GM21360 (cell line): ENCODE measurements around the gene SYT13.

ENCODE experiments used
- ATAC-seq: cut with Tn5 transposase; IDR thresholded peaks from one replicate; pipeline ENCODE4 v1.9.1; 2021; ENCODE audit warnings: mild to moderate bottlenecking, moderate library complexity; ENCODE audit not compliant: unreplicated experiment

SYT13 gene, protein sequence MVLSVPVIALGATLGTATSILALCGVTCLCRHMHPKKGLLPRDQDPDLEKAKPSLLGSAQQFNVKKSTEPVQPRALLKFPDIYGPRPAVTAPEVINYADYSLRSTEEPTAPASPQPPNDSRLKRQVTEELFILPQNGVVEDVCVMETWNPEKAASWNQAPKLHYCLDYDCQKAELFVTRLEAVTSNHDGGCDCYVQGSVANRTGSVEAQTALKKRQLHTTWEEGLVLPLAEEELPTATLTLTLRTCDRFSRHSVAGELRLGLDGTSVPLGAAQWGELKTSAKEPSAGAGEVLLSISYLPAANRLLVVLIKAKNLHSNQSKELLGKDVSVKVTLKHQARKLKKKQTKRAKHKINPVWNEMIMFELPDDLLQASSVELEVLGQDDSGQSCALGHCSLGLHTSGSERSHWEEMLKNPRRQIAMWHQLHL

DNA sequence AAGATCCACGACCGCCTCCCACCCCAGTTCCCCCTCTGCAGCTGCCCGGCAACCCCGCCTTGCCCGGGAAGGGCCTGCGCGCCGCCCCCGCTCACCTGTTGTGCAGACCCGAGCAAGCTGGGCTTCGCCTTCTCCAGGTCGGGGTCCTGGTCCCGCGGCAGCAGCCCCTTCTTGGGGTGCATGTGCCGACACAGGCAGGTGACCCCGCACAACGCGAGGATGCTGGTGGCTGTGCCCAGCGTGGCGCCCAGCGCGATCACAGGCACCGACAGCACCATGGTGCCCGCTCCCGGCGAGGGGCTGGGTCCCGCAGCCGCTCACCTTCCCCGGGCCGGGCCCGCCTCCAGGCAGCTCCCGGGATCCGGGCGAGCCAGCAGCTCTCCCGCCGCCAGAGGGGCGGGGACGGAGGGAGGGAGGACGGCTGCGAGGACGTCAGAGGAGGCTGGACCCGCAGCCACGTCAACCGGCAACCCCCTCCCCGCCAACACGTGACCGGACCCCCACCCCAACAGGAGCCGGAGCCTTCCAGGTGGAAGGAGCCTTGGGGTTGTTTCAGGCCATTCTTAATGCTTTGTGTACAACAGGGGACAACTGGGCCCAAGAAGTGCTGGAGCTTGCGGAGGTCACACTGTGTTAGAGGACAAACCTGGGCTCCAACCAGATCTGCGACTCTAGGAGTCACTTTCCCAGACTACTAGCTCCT is at the start of gene SYT13:
Gene SYT13, minus strand, starts transcription at position 412 of the 703 bp plus-strand sequence. Its CDS starts 134 bp downstream, at position 278.
- no peak for ATAC-seq

DNA sequence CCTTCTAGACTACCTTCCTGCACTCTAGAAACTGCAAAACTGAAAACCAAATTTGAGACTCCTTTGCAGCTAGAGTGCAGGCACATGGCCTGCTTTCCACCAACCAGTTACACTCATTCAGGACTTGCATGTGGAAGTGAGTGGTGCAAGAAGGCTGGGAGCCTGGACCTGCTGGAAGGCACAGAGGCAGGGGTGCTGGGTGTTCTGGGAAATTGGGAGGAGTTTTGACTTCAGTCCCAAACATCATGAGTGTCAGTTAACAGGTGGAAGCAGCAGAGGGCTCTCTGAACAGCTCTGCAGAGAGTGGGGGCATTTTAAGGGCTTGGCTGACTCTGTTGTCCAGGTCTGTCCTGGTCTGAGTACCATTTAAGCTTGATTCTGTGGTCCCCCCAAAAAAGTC is 49.3 kb upstream of the SYT13 start:
- no peak for ATAC-seq

DNA sequence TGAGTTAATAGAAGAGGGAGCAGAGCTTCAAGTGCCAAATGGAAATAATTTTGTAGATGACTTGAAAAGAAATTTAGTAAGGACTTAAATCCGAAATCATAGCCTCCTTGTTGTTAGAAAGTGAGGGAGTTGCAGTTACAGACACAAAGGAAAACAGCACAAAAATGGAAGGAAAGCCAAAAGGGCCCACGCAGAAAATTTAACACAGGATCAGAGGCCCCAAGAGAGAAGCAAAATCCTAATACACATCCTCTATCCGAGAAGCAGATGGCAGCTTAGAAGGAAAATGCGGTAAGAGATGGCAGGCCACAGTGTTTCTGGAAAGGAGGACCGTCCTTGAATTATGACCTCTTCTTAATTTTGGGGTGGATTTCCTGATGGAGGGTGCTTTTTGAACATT is 48.7 kb upstream of the SYT13 start:
- ATAC-seq = no peak

DNA sequence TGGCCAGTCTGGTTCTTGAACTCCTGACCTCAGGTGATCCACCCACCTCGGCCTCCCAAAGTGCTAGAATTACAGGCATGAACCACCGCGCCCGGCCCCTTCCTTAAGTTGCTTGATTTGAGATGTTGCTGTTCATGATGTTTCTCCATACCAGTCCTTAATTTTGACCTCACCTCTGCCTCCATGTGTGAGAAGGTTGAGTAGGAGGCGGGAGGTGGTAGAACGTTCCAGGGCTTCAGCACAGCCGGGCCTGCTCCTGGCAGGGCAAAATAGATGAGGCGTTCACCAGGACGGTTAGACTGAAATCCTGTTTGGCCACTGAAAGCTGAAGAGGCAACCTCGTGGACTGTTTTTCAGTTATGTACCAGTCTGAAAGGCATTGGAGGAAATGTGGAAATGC is 48.3 kb upstream of the SYT13 start:
- ATAC-seq = no peak

DNA sequence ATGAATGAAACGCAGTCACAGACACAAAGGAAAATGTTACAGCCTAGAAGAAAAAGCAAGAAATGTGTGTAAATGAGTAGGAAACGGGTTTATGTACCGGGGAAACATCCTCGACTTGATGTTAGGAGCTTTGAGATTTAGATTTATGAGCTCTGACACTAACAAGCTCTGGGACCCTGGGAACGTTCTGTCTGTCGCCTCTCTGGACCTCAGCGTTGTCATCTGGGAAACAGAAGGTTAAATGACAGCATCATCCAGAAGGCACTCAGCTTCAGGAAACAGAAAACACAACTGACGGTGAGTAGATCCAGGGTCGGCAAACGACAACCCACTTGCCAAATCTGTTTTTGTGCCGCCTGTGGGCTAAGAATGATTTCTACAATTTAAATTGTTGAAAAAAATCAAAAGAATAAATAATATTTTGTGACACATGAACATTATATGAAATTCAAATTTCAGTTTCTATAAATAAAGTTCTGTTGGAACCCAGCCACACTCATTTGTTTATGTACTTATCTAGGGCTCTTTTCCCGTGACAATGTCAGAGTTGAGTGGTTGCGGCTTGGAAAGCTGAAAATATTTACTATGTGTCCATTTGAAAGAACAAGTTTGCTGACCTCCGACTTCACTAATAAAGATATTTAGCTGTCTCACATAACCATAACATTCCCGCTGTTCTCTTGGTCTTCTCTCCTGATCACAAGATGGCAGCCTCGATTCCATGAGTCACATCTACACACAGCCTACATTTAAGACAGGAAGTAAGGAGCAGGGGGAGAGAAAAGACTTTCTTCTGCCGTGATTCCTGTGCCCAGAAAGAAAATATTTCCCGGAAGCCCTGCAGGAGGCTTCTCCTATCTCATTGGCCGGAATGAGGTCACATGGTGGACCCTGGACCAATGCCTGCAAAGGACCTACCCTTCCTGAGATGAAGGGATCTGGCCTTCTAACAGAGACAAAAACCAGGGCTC is 47.1 kb upstream of the SYT13 start:
- ATAC-seq = no peak

DNA sequence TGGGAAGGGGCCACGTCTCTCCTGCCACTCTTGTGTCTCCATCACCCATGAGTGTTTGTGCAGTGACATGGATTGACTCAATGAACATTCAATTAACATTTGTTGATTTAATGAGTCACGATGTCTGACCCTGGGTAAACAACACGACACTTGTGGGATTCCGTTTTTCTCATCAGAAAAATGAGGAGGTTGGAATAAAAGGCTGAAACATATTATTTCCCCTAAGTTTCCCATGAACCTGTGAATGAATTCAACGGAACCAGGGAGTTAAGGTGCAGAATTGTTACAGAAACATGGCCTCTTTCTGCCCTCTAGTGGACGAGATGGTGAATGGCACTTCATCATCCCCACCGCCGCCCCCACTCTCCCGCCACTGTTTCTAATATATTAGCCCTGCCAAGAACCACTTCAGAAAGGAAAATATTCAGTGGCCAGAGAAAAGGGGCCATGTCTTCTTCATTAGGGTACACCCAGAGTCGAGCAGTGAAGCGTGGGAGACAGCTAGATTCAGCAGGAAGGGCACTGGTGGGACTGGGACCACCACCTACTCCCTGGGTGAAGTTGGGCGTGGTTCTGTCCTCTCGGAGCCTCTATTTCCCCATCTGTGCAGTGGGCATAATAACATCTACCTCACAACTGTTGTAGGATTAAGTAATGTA is 46.3 kb upstream of the SYT13 start:
- no peak for ATAC-seq

DNA sequence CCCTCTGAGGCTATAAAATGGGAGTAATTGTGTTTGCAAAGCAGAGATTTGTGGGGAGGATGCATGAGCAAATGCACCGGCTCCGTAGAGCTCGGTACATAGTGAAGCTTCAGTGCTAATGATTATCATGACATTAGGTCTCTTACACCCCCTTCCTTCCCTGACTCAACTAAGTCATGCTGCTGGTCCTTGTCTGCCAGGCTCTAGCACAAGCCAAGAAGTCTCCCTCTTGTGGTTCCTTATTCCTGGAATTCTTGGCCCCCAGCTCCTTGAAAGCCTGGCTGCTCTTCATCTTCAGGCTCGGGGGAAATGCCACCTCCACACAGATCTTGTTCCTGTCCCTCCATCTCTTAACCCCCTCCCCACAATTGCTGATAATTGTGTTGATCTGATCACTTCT is 45.7 kb upstream of the SYT13 start:
- ATAC-seq = no peak

DNA sequence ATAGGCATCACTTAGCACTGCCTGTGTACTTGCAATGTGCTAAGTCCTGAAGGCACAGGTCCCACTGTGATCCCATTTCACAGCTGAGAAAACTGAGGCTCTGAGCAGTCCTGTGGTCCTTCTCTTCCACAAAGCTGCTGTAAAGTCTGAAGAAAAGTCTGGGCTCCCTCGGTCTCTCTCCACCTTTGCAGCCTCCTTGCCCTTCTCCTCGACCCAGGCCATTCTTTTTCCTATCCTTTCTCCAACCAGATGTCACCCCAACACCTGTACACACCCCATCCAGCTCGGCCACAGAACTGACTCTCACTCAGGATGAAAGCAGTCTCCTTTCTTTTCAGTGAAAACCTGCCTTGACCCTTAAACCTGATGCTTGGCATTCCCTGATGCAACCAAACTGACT is 42.6 kb upstream of the SYT13 start:
- no peak for ATAC-seq

DNA sequence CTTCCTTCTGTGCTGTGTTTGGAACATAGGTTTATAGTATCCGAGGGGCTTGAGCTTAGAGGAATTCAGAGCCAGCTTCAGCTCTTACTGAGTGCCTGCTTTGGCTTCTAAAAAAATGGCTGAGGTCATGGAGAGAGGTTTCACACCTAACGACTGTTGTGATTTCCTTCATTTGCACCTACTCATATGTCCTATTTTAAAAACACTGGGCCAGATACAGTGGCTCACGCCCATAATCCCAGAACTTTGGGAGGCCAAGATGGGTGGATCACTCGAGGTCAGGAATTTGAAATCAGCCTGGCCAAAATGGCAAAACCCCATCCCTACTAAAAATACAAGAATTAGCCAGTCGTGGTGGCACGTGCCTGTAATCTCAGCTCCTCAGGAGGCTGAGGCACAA is 38.3 kb upstream of the SYT13 start:
- ATAC-seq = no peak

DNA sequence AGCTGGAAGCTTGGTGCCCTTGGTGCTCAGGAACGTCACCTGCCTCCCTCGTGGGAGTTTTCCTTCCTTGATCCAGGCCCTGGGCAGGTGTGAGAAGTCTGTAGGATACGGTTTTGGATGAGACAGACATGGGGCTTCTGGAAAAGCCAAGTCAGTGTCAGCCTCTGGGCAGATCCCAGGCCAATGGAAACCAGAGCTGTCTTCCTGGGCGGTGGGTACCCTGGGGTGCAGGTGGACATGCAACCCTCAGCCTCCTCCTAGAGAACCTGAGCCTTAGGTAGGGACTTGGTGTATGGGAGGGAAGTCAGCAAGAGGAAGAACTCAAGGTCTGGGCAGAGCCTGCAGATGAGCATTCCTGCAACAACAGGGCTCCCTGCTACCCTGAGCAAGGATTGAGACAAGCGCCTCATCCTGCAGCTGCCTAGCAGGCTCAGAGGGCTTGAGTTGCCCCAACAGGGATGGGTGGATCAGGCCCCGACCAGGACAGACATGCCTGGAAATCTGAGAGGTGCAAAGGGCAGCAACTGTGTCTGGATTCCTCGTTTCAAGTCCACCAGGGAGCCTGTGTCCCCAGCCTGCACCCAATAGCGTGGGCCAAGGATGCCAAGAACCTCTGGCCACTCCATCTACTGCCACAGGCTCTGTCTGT is 37.6 kb upstream of the SYT13 start:
- ATAC-seq = no peak

DNA sequence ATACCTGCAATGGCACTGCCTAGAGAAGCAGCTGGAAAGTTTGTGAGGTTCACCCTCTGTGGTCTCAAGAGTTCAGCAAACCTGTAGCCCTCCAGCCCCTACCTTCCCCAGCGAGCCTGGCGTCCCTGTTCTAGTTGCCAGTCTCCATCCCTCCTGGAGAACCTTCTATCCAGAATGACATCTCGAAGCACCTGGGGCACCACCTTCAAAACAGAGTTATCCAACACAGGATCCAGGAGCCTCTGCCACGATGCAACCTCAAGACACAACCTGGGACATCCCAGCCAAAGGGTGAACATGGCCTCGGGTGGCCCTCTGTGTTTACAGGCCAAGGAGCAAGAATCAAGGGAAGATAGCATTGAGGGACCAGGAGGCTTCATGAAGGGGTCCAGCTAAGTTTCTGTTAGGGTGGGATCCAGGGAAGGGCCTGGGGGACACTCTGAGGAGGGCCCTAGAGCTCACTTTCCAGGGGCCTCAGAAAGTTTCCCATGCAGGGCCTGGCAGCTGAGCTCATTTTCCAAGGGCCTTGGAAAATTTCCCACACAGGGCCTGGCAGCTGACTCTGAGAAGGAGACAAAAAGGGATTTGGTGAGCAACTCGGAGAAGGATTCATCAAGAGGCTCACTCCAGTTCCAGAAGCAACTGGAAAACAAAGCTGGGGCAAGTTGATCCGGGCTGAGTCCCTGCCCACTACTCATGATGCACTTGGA is 36.9 kb upstream of the SYT13 start:
- no peak for ATAC-seq

DNA sequence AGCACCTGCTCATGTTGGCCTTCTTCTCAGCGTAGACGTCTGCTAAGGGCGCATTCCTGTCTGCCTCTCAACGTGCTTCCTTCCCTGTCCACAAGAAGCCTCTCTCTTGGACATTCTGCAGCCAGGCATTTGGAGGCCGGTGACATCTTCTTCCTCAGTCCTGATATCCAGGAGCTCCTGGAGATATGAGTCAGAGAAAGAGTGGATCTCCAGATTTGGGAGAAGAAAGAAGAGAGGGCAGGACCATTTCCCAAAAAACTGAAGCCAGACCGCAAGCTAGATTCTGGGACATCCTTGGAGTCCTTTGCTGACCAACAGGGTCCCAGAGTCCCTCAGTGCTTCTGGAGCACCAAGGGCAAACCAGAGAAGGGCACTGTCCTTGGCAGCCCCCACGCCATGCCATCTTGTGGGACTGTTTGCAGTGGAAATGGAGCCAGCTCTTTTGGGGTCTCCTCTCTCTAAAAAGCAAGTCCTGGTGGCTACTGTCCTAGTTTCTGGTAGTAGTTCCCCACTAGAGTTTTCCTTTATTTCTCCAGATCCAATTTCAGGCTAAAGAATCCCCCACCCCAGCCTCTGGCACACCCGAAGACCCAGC is 36.1 kb upstream of the SYT13 start:
- ATAC-seq = no peak

DNA sequence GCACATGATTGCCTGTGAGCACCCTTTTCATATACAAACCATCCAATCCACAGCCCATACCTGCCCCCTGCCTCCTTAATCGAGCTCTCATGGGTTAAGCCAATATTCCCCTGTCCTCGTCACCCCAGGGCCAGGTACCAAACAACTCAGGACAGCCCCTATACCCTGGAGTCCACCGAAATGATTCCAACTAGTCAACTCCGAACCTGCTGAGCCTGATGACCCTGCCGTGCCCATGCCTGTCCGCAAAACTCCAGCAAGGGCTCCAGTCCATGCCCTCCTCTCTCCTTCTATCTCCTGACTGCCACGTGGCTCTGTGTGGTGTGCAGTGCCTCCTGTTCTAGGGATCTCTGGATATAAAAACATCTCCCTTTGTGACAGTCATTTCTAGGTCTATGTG is 35.5 kb upstream of the SYT13 start:
- ATAC-seq = no peak

DNA sequence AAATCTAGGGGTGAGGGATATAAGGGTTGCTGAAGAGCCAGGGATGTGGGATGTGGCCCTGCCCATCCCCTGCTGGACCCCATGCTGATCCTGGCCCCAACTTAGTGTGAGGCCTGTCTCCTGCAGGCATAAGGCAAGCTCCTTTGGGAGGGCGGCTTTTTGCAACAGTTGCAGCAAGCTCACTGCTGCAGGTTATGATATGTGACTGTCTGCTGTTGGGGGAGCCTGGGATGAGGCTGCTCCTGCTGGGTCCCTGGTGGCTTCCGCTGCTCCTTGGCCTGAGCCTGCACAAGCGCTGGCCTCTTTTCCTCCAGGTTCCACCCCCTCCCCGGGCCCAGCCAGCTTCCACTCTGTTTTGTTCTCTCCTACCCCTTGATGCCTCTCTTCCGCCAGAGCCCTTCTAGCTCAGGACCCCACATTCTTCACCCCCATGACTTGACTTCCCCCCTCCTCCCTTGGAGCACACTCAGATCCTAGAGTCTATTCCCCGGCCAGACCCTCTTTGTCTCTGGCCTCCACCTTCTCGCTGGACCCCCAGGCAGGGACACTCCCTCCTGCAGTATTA is 35.0 kb upstream of the SYT13 start:
- no peak for ATAC-seq

DNA sequence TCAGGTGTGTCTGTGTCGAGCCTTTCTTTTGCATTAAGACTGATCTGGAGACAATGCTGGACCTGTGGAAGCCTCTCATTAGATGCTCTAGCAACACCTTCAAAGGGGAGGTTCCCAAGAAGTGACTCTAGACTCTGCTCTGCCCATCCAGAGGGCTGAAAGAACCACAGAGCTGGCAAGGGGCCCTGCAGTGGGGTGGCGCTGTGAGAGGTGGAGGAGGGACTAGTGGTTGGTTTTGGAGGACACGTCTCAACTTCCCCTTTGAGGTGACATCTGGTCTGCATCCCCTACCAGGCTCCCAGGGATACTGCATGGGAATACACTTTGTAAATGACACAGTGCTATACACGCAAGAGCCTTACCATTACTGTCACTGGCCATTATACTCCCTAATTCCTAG is 34.2 kb upstream of the SYT13 start:
- no peak for ATAC-seq

DNA sequence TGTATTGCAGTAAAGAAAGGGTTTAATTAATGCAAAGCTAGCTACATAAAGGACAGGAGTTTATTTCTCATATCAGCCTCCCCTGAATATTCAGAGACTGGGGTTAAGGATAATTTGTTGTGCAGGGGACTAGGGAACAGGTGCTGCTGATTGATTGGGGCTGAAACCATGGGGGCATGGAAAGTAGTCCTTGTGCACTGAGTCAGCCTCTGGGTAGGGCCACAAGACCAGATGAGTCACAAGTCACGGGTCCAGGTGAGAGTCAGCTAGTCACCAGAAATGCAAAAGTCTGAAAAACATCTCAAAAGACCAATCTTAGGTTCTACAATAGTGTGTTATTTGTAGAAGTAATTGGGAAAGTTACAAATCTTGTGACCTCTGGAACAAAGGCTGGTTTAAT is 32.9 kb upstream of the SYT13 start:
- no peak for ATAC-seq

DNA sequence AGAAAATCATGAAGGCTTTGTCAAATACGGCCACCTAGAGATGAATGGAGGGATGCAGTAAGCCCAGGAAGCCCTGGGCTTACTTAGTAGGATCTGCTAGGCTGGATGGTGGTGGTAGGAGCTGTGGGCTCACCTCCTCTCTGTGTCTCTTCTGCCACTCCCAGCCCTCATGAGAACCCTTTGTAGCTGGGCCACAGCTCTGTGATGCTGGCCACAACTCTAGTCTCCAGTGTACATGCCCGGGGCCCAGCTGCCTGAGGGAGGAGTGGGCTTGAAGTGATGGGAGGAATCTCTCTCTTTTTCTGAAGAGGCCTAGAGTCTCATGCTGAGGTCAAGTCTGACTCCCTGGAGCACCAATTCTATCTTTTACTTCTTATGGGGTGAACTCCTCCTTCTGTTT is 32.4 kb upstream of the SYT13 start:
- no peak for ATAC-seq

DNA sequence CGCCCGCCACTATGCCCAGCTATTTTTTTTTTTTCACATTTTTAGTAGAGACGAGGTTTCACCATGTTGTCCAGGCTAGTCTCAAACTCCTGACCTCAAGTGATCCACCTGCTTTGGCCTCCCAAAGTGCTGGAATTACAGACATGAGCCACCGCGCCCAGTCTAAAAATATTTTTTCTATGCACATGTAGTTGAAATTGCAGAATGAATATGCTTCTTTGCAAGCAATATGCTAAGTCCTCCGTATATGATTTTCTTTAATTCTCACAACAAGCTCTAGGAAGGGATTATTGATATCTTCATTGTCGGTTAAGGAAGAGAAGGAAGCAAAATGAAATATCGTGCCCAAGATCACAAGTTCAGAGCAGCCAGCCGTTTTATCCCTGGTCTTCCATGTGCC is 30.1 kb upstream of the SYT13 start:
- no peak for ATAC-seq

DNA sequence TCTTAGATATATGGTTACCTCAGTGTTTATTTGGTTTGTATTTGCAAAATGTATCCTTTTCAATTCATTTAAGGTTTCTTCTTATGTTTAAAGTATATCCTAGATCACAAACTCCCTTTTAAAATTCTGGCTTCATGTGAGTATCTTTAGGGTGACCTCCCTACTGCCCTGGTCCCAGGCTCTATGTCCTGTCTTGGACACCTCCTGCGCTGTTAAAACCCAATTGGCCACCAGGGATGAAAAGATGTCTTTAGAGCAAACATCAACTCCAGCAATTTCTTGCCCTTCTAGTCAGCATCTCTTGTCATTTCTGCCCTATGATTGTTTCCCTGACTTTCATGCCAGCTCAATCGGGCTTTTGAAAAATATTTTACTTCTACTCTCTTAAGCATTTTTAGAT is 28.8 kb upstream of the SYT13 start:
- ATAC-seq = no peak
